Neuronal stem cell (in vitro differentiated cells): ENCODE data around the gene FOXJ2. TPM values are rescaled to one million over a fixed set of nuclear protein-coding genes. Genes with fewer than 3 reads are reported as not detected.
"Not testable (repeated sequence)": the region's sequence is repeated elsewhere in the genome, so short reads cannot be mapped to it uniquely, and the experiment has no call there.

Experiments used
- DNase-seq: peaks from one replicate; pipeline ENCODE4 v3.0.0-alpha.2; 2013; ENCODE audit warnings: low spot score
- H2AFZ ChIP-seq: one replicate; pipeline ENCODE4 v1.6.1; 2013; ENCODE audit warnings: mild to moderate bottlenecking, low read length, inconsistent platforms
- H2AK5ac ChIP-seq: 2 replicates; pipeline ENCODE4 v1.6.1; 2013; ENCODE audit warnings: low read depth, mild to moderate bottlenecking, inconsistent platforms, low read length, moderate library complexity, mixed read lengths
- H2BK120ac ChIP-seq: 2 replicates; pipeline ENCODE4 v1.6.1; 2013; ENCODE audit warnings: low read depth, mild to moderate bottlenecking, inconsistent platforms, low read length, moderate library complexity, mixed read lengths
- H2BK12ac ChIP-seq: one replicate; pipeline ENCODE4 v1.6.1; 2013; ENCODE audit warnings: low read length, inconsistent platforms
- H2BK15ac ChIP-seq: 2 replicates; pipeline ENCODE4 v1.6.1; 2013; ENCODE audit warnings: mild to moderate bottlenecking, low read length, inconsistent platforms, mixed read lengths
- H2BK5ac ChIP-seq: one replicate; pipeline ENCODE4 v1.6.1; 2013; ENCODE audit warnings: inconsistent platforms, mild to moderate bottlenecking, low read length, moderate library complexity
- H3K14ac ChIP-seq: one replicate; pipeline ENCODE4 v1.6.1; 2013; ENCODE audit warnings: low read length, inconsistent platforms
- H3K18ac ChIP-seq: 2 replicates; pipeline ENCODE4 v1.6.1; 2013; ENCODE audit warnings: low read length, inconsistent platforms
- H3K23ac ChIP-seq: 2 replicates; pipeline ENCODE4 v1.6.1; 2013; ENCODE audit warnings: low read depth, mild to moderate bottlenecking, mixed read lengths, low read length, inconsistent platforms; ENCODE audit not compliant: poor library complexity
- H3K27ac ChIP-seq: replicated peaks from 3 replicates; pipeline ENCODE4 v1.5.1; 2013; ENCODE audit warnings: low read length, inconsistent platforms
- H3K27me3 ChIP-seq, 3 experiments: 2 replicates each; pipeline ENCODE4 v1.6.1; 2013; ENCODE audit warnings: low read length in 3 of 3, mild to moderate bottlenecking in 2 of 3, inconsistent platforms in 1 of 3, low read depth in 1 of 3, mixed read lengths in 1 of 3, moderate library complexity in 1 of 3; ENCODE audit not compliant: control insufficient read depth in 3 of 3, insufficient read depth in 3 of 3
- H3K36me3 ChIP-seq, 2 donors: replicated peaks in 1 of 2; 2 replicates each; pipeline ENCODE4 v1.6.1; 2013; ENCODE audit warnings: low read length in 2 of 2; ENCODE audit not compliant: control insufficient read depth in 2 of 2, insufficient read depth in 2 of 2
- H3K4ac ChIP-seq: 2 replicates; pipeline ENCODE4 v1.6.1; 2013; ENCODE audit warnings: inconsistent platforms, mild to moderate bottlenecking, low read length, moderate library complexity
- H3K4me1 ChIP-seq, 2 donors: 1 replicate in 1 of 2; 2 replicates in 1 of 2; pipeline ENCODE4 v1.6.1; 2013; ENCODE audit warnings: low read length in 2 of 2, low read depth in 1 of 2; ENCODE audit not compliant: control insufficient read depth in 2 of 2, insufficient read depth in 1 of 2
- H3K4me2 ChIP-seq: one replicate; pipeline ENCODE4 v1.6.1; 2013; ENCODE audit warnings: mild to moderate bottlenecking, low read length, inconsistent platforms; ENCODE audit not compliant: insufficient read depth, poor library complexity, severe bottlenecking
- H3K4me3 ChIP-seq, 2 donors: 2 replicates each; pipeline ENCODE4 v1.5.1; 2013; ENCODE audit warnings: low read length in 2 of 2, mild to moderate bottlenecking in 2 of 2, inconsistent platforms in 1 of 2, moderate library complexity in 1 of 2
- H3K79me1 ChIP-seq: one replicate; pipeline ENCODE4 v1.6.1; 2013; ENCODE audit warnings: low read depth, mild to moderate bottlenecking, inconsistent platforms, low read length, moderate library complexity
- H3K9ac ChIP-seq: one replicate; pipeline ENCODE4 v1.6.1; 2013; ENCODE audit warnings: mild to moderate bottlenecking, low read depth, low read length, inconsistent platforms; ENCODE audit not compliant: poor library complexity
- H3K9me3 ChIP-seq, 2 donors: replicated peaks in 1 of 2; 2 replicates each; pipeline versions ENCODE3 to v1.6.1; 2013; ENCODE audit warnings: low read length in 2 of 2, mild to moderate bottlenecking in 2 of 2, inconsistent platforms in 1 of 2, low read depth in 1 of 2, mixed read lengths in 1 of 2, moderate library complexity in 1 of 2; ENCODE audit not compliant: control insufficient read depth in 2 of 2, insufficient read depth in 1 of 2
- H4K8ac ChIP-seq: one replicate; pipeline ENCODE4 v1.6.1; 2013; ENCODE audit warnings: low read depth, mild to moderate bottlenecking, inconsistent platforms, low read length, moderate library complexity
- H4K91ac ChIP-seq: one replicate; pipeline ENCODE4 v1.6.1; 2013; ENCODE audit warnings: low read length, low read depth, mild to moderate bottlenecking, inconsistent platforms; ENCODE audit not compliant: poor library complexity
- WGBS, 2 donors: extraction: QIAGEN DNeasy Blood & Tissue Kit; methylation state at CpG; one replicate each; pipeline ENCODE4 v1.1.7; 2013; ENCODE audit warnings: missing lambda C conversion rate in 2 of 2, mixed read lengths in 1 of 2; ENCODE audit not compliant: insufficient read length in 2 of 2, insufficient replicate concordance in 1 of 2; ENCODE audit errors: extremely low coverage in 2 of 2; 5-methylcytosine and 5-hydroxymethylcytosine counted together
- polyA plus RNA-seq, 2 experiments: library from polyadenylated mRNA; stranded (reverse); fragments of 200-250 nt; gene quantifications; one replicate each; pipeline ENCODE4 v1.2.3, GENCODE V29; 2013

The FOXJ2 gene
- 7.9 TPM for polyA plus RNA-seq (2013, experiment 1 of 2)
- polyA plus RNA-seq (2013, experiment 2 of 2), result 8.3 TPM

DNA sequence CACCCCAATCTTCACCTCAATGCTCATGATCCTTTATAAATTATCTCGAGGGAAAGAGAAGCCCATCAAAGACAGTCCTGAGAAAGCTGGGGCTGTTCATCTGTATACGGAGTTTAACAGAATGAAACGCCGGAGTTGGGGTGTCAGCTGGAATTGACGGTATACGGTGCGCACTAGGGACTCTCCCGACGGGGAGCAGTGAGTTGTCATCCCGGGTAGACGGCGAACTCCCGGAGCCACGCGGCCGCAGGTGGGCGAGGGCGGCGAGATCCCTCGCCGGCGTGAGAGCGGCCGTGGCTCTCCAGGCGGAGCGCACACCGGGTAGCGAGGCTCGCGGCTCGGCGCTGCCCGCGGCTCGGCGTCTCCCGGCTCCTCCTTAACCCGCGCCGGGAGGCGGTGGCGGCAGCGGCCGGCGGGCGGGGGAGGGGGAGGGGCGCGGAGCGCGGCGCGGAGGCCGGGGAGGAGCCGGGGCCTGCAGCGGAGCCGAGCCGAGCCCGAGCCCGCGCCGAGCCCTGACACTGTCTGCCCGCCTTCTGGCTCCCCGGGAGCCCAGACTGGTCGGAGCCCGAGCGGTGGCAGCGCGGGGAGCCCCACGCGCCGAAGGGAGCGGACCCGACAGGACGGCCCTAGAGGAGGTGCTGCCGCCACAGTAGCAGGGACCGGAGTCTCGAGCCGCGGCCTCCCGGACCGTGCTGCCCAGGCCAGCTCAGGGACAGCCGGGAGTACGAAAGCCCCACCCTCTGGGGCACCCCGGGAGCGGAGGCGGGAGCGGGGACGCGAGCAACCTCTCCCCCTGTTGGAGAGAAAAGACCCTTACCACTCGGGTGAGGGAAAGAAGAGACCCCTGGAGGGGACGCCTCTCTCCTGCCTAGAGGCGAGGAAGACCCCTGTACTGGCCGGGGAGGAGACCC, at the start of gene FOXJ2:
Gene FOXJ2 (plus strand): TSS at position 475 of the 911 bp plus-strand sequence. CDS start 7,117 bp downstream, outside the sequence.
- Histone ChIP-seq H3K4me3 (peak within 1 kb of the TSS; percentile 88 to 99), H2AK5ac (peak within 1 kb of the TSS; percentile 70), H3K27ac (peak within 1 kb of the TSS; percentile 61), H3K79me1 (peaks cover 1% of the 10 kb centered on the region), H4K8ac (no peak within 1 kb of the TSS), H2BK12ac (peak within 1 kb of the TSS; percentile 8), H3K9ac (peak within 1 kb of the TSS; percentile 98), H3K4ac (no peak within 1 kb of the TSS), H3K14ac (no peak within 1 kb of the TSS), H3K23ac (no peak within 1 kb of the TSS), H4K91ac (no peak within 1 kb of the TSS), H2BK15ac (no peak within 1 kb of the TSS), H2BK120ac (peak within 1 kb of the TSS; percentile 9), H3K4me1 (peaks cover 10 to 14% of the 10 kb centered on the region in 2 donors), H3K36me3 (peaks cover 0 to 4% of the 10 kb centered on the region in 2 donors), H3K27me3 (no peaks in the 10 kb centered on the region), H3K9me3 (no peaks in the 10 kb centered on the region), H3K4me2 (peak within 1 kb of the TSS; percentile 81), H3K18ac (peak within 1 kb of the TSS; percentile 97), H2AFZ (peak within 1 kb of the TSS; percentile 100), H2BK5ac (peak within 1 kb of the TSS; percentile 40)
- peak; percentile 76 for DNase-seq
- no CpG with 5 or more reads among the region's 93 CpGs for WGBS, 2 donors

DNA sequence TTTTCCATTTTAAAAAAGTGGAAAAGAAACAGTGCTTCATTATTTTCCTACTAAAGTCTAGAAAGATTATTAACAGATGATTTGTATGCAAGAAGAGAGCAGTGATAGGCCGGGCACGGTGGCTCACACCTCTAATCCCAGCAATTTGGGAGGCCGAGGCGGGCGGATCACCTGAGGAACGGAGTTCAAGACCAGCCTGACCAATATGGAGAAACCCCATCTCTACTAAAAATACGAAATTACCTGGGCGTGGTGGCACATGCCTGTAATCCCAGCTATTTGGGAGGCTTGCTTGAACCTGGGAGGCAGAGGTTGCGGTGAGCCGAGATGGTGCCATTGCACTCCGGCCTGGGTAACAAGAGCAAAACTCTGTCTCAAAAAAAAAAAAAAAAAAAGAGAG, 49.5 kb upstream of the FOXJ2 start:
- not testable (repeated sequence) for H2BK12ac ChIP-seq, H3K14ac ChIP-seq, H2BK5ac ChIP-seq, H3K18ac ChIP-seq, H3K4me2 ChIP-seq, H3K23ac ChIP-seq, H3K9me3 ChIP-seq, H2BK120ac ChIP-seq, H2BK15ac ChIP-seq, H3K9ac ChIP-seq, H3K27ac ChIP-seq, H2AK5ac ChIP-seq, DNase-seq, H4K91ac ChIP-seq, H3K4ac ChIP-seq, H2AFZ ChIP-seq, H4K8ac ChIP-seq, H3K4me3 ChIP-seq, H3K36me3 ChIP-seq, H3K79me1 ChIP-seq, H3K27me3 ChIP-seq, H3K4me1 ChIP-seq
- WGBS, 2 donors, result no CpG with 5 or more reads among the region's 11 CpGs

DNA sequence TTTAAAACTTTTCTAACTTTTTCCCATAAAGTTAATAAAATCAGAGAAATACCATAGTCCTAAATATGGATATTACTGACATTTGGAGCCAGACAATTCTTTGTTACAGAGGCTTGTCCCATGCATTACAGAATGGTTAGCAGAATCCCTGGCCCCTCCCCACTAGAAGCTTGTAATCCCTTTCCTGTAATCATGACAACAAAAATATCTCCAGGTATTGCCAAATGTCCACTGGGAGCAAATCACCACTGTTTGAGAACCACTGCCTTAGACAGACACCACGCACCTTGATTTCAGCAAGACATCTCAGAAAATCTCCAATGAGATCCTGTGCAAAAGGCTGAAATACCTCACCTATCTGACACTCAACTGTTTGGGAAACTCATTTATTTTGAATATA, 49.1 kb upstream of the FOXJ2 start:
- H2AFZ ChIP-seq, H3K27me3 ChIP-seq, H3K9ac ChIP-seq, H4K91ac ChIP-seq, H3K4me1 ChIP-seq, H4K8ac ChIP-seq, H3K79me1 ChIP-seq, H2BK12ac ChIP-seq, H3K9me3 ChIP-seq, DNase-seq, H3K27ac ChIP-seq, H3K4me2 ChIP-seq, H3K18ac ChIP-seq, H2BK15ac ChIP-seq, H3K14ac ChIP-seq, H3K4me3 ChIP-seq, H3K36me3 ChIP-seq, H3K4ac ChIP-seq, H3K23ac ChIP-seq, H2AK5ac ChIP-seq, H2BK5ac ChIP-seq, H2BK120ac ChIP-seq: not testable (repeated sequence)
- WGBS, 2 donors, result no CpG with 5 or more reads among the region's 1 CpG

DNA sequence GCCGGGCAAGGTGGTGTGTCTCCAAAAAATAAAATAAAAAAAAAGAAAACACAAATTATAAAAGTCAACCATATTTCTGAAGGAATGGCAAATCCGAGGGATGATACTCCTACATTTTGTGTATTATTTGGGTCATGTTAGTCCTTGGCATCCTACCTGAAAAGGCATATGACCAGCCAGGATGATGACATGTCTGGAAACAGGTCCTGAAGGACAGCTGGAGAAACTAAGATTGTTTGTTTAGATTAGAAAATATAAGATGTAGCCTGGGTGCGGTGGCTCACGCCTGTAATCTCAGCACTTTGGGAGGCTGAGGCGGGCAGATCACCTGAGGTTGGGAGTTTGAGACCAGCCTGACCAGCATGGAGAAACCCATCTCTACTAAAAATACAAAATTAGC, 47.6 kb upstream of the FOXJ2 start:
- no peaks in the 10 kb centered on the region for H3K27me3 ChIP-seq
- no peak overlapping the region for H2BK120ac ChIP-seq
- H2AFZ ChIP-seq, result no peak overlapping the region
- H3K27ac ChIP-seq, result no peak overlapping the region
- H3K36me3 ChIP-seq, result no peaks in the 10 kb centered on the region
- H3K9ac ChIP-seq, result no peak overlapping the region
- no peak overlapping the region for H3K23ac ChIP-seq
- peak overlapping the region; percentile 37 for H2BK15ac ChIP-seq
- no peak overlapping the region for H3K4ac ChIP-seq
- H2AK5ac ChIP-seq, result no peak overlapping the region
- no peaks in the 10 kb centered on the region for H3K9me3 ChIP-seq
- H3K4me1 ChIP-seq, result no peaks in the 10 kb centered on the region
- no peaks in the 10 kb centered on the region for H3K79me1 ChIP-seq
- H3K14ac ChIP-seq, result no peak overlapping the region
- no peak overlapping the region for H3K4me2 ChIP-seq
- no peak overlapping the region for H2BK5ac ChIP-seq
- no peak overlapping the region for H3K4me3 ChIP-seq
- DNase-seq, result no peak
- no peak overlapping the region for H4K8ac ChIP-seq
- WGBS, 2 donors, result no CpG with 5 or more reads among the region's 5 CpGs
- H2BK12ac ChIP-seq, result no peak overlapping the region
- no peak overlapping the region for H3K18ac ChIP-seq
- H4K91ac ChIP-seq, result no peak overlapping the region
